ENCODE data around the gene TNNI3K. TPM values are rescaled to one million over a fixed set of nuclear protein-coding genes. Genes with fewer than 3 reads are reported as not detected.

The TNNI3K gene
- total and polyA plus RNA-seq, 10 of the 15 experiments (the other 5 are each of a cell fraction or from before 2014, with no cell fraction given) = 0.14 to 1.6 (median 0.44) TPM; not detected in 4

DNA sequence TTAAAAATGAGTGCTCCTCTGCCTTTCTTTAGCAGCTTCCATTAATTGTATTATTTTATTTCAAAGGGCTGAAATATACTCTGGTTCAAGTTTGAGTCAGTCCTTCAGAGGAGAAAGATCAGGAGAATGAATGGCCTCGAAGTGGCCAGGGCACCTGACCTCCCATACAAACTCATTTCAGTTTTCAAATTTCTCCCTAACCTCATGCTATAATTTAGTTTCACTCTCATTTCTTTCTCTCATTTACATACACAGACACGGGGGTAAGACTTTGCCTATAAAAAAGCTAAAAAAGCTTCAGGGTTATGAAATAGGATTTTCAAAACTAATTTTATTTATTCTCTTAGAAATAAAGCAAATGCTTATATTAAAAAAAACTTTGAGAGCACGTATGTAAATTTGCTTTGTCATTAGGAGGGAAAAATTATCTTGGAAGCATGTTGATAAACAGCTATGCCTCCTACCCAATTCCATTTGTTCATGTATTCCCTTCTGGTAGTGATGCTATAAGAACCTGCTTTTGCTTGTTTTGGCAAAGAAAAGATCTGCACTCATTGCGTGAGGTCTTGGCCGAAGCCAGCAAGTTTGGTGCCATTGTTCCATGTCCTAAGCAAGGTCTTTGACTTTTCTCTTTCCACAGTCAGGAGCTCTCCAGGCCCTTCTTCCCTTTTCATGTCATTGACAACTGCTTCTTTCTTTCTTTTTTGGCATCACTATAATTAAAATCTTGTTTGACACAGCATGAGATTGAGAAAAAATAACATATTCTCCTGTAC, 357.6 kb downstream of the TNNI3K start:
- H3K36me3 ChIP-seq (ENCODE audit: control insufficient read depth in 2 of 2, insufficient read depth in 2 of 2, low read length in 1 of 2) = no peaks in the 10 kb centered on the region
- no TSS peak for BruUV-seq (replicated peaks)
- H3K9me3 ChIP-seq (replicated peaks; ENCODE audit: control insufficient read depth, insufficient read depth, low read length) = no peaks in the 10 kb centered on the region
- H3K9ac ChIP-seq (ENCODE audit: control insufficient read depth, insufficient read depth, low read length) = no peak overlapping the region
- no peaks in the 10 kb centered on the region for H3K27me3 ChIP-seq (replicated peaks in 1 of 2; ENCODE audit: control insufficient read depth in 2 of 2, insufficient read depth in 2 of 2, low read length in 1 of 2)
- CTCF ChIA-PET = interaction anchor here (0.9 to 1.2 kb wide), 4 partner anchors 20 to 296 kb away, joined by 3 to 4 read pairs (median 3); no protein-coding TSS in a partner anchor
- RAD21 ChIA-PET (ENCODE audit: unreplicated experiment) = interaction anchor here (1.5 kb wide), 1 partner anchor 13 kb away, joined by 3 read pairs; no protein-coding TSS in a partner anchor
- no peak overlapping the region for H3K27ac ChIP-seq (ENCODE audit: control insufficient read depth, insufficient read depth)
- no peak overlapping the region for H3K4me2 ChIP-seq (ENCODE audit: control insufficient read depth, insufficient read depth)
- SMC1A ChIA-PET (ENCODE audit: uncharacterized antibody, unreplicated experiment) = interaction anchor here (1.3 to 1.4 kb wide), 2 partner anchors 10 to 141 kb away, joined by 3 read pairs; partner anchors contain the start of gene TYW3
- no peak overlapping the region for H2AFZ ChIP-seq (ENCODE audit: control insufficient read depth, low read depth, low read length)
- intact Hi-C loops (cut with micrococcal nuclease; ENCODE audit: unreplicated experiment) (no loop called here), in situ Hi-C loops (cut with MboI) (no loop called here)
- H3K4me3 ChIP-seq = no peak overlapping the region
- no peak for ATAC-seq
- no peaks in the 10 kb centered on the region for H4K20me1 ChIP-seq (ENCODE audit: control insufficient read depth, insufficient read depth)
- no peaks in the 10 kb centered on the region for H3K79me2 ChIP-seq (ENCODE audit: control insufficient read depth, insufficient read depth, low read length)
- no peak for FAIRE-seq
- TF ChIP-seq NFXL1 (IDR thresholded peaks at IDR 0.05; ENCODE audit: borderline replicate concordance) = no peak
- TF ChIP-seq CREM (IDR thresholded peaks at IDR 0.05; ENCODE audit: low read depth) = no peak
- TF ChIP-seq TBL1XR1 (IDR thresholded peaks at IDR 0.05; ENCODE audit: low read depth, low read length) = no peak
- no peak for TF ChIP-seq DPF2 (IDR thresholded peaks at IDR 0.05)
- TF ChIP-seq JUNB (IDR thresholded peaks at IDR 0.05) = no peak
- TF ChIP-seq WRNIP1 (IDR thresholded peaks at IDR 0.05; ENCODE audit: borderline replicate concordance, low read depth, low read length) = no peak
- TF ChIP-seq ZBED1 (IDR thresholded peaks at IDR 0.05; ENCODE audit: borderline replicate concordance) = no peak
- TF ChIP-seq SMC3 (IDR thresholded peaks at IDR 0.05; ENCODE audit: borderline replicate concordance, low read length) = no peak
- no peak for TF ChIP-seq TCF7 (IDR thresholded peaks at IDR 0.05; ENCODE audit: borderline replicate concordance)
- DNase-seq (ENCODE audit: low read depth, low spot score) = no peak
- POLR2A ChIA-PET = no interaction called here
- H3K4me1 ChIP-seq (ENCODE audit: control insufficient read depth, insufficient read depth, low read length) = no peaks in the 10 kb centered on the region
- 45% methylated on average over 5 of the region's 5 CpGs for WGBS (ENCODE audit: insufficient coverage, insufficient replicate concordance, low lambda C conversion rate, missing lambda C conversion rate)

Other genes with a start within 250 kb of the TNNI3K start
- gene LRRIQ3, start 37.2 kb upstream of the TNNI3K start, total RNA-seq (2014; rRNA removed) = 1.1 and 2.2 TPM in 2 replicates
- gene LRRIQ3, start 37.2 kb upstream of the TNNI3K start, total RNA-seq (2014; rRNA removed; fragmentation: Illumina TruSeq; extraction: Trizol) = 2.7 and 3.3 TPM in 2 replicates
- gene LRRIQ3, start 37.2 kb upstream of the TNNI3K start, total RNA-seq (2021) = 1.6 and 1.9 TPM in 2 replicates
- gene LRRIQ3, start 37.2 kb upstream of the TNNI3K start, polyA plus RNA-seq (2011; rRNA removed) = 2.6 and 5.2 TPM in 2 replicates
- gene LRRIQ3, start 37.2 kb upstream of the TNNI3K start, polyA plus RNA-seq (2014; fragmentation: Illumina TruSeq; extraction: Trizol) = 2.3 and 2.8 TPM in 2 replicates
- gene LRRIQ3, start 37.2 kb upstream of the TNNI3K start, polyA plus RNA-seq (2014; fragmentation: Nextera tagmentation; extraction: Ambion mirVana) = 1 to 10 TPM; 3.4 to 4.7 TPM
- gene LRRIQ3, start 37.2 kb upstream of the TNNI3K start, polyA plus RNA-seq (2014; rRNA removed) = 0.82 and 1.6 TPM in 2 replicates
- 1 to 10 TPM; 4.4 to 5.1 TPM for gene LRRIQ3, start 37.2 kb upstream of the TNNI3K start, polyA plus RNA-seq (2016; fragmentation: Nextera tagmentation; extraction: Ambion mirVana)
- 8.2 and 11.5 TPM in 2 replicates for gene FPGT, start 37.1 kb upstream of the TNNI3K start, total RNA-seq (2014; rRNA removed)
- gene FPGT, start 37.1 kb upstream of the TNNI3K start, total RNA-seq (2014; rRNA removed; fragmentation: Illumina TruSeq; extraction: Trizol) = 10.5 and 11.2 TPM in 2 replicates
- 9.3 and 10.7 TPM in 2 replicates for gene FPGT, start 37.1 kb upstream of the TNNI3K start, total RNA-seq (2021)
- 15.4 and 26.2 TPM in 2 replicates for gene FPGT, start 37.1 kb upstream of the TNNI3K start, polyA plus RNA-seq (2011; rRNA removed)
- gene FPGT, start 37.1 kb upstream of the TNNI3K start, polyA plus RNA-seq (2014; fragmentation: Illumina TruSeq; extraction: Trizol) = 12.6 and 14.9 TPM in 2 replicates
- gene FPGT, start 37.1 kb upstream of the TNNI3K start, polyA plus RNA-seq (2014; fragmentation: Nextera tagmentation; extraction: Ambion mirVana) = 10 to 100 TPM in 1 of 2 experiments, 1 to 10 TPM in 1; 7.8 to 11.9 TPM
- 4.1 and 8.6 TPM in 2 replicates for gene FPGT, start 37.1 kb upstream of the TNNI3K start, polyA plus RNA-seq (2014; rRNA removed)
- gene FPGT, start 37.1 kb upstream of the TNNI3K start, polyA plus RNA-seq (2016; fragmentation: Nextera tagmentation; extraction: Ambion mirVana) = 10 to 100 TPM; 14.3 to 14.9 TPM

Measured in GM12878 (cell line).